ENCODE data around the gene PUM2.
A peak's percentile ranks its signal among the peaks of the same experiment; 100 is the strongest.
"Not testable (repeated sequence)": the region's sequence is repeated elsewhere in the genome, so short reads cannot be mapped to it uniquely, and the experiment has no call there.

PUM2 gene

DNA sequence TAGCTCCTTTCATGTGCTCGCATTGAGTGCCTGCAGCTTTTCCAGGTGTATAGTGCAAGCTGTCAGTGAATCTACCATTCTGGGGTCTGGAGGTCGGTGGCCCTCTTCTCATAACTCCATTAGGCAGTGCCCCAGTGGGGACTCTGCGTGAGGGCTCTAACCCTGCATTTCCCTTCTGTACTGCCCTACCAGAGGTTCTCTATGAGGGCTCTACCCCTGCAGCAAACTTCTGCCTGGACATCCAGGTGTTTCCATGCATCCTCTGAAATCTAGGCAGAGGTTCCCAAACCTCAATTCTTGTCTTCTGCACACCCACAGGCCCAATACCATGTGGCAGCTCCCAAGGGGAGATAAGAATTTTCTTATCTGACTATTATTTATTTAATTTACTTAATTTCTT, 17.3 kb upstream of the PUM2 start:
- DNase-seq = not testable (repeated sequence)

DNA sequence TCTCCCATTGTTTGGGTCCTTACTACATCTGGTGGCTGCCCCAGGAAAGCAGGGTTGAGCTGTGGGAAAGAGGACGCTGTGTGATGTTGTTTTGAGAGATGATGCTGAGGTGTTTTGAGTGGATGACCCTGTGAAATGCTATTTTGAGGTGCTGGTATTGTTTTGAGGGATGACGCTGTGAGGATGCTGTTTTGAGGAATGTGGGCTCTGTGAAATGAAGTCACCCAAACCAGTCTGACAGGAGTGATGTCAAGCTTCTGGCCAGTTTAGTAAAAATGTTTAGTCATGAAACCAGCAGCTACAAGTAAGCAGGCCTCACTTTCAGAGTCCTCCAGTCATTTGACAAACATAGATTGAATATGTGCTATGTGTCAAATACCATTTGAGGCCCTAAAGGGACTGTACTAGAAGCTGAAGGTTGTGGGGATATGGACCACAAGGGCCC, 16.1 kb upstream of the PUM2 start:
- DNase-seq = no peak

DNA sequence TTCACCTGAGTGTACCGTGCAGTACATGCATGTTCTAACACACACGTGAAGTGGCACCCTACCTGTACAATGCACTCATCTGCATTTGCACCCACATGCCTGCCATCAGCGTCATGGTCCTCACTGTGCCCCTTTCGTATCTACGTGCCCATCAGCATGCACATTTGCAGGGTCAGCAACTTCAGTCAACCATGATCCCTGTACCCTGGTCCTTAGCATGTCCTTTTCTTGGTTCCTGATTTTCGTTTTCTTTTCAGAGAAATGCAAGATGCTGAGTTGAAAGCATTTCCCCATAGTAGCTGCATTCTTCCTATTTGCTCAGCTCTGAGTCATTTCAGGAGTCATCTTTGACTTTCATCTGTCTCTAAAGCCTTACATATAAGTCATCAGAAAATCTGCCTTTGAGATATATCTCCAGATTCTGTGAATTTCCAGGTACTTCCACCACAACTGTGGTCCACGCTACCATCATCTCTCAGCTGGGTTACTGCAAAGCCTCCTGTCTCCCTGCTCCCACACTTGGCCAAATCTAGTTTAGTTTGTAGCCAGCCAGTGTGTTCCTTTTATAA, 14.7 kb upstream of the PUM2 start:
- DNase-seq = no peak

DNA sequence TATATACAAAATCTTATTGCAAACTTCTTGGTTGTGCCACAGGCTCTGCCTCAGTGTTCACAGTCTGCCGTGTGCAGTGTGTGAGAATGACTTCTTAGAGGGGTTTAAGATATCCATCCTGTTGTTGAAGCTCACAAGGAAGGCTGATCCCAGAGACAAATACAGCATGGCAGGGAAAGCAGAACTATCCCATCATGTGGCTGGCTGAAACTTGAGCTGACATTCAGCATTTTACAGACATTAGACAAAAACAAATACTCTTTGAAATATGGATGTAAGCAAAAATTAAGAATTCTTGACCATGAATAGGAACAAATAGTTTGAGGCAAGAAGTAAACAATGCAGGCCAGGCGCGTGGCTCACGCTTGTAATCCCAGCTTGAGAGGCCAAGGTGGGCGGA, 12.9 kb upstream of the PUM2 start:
- DNase-seq = no peak

DNA sequence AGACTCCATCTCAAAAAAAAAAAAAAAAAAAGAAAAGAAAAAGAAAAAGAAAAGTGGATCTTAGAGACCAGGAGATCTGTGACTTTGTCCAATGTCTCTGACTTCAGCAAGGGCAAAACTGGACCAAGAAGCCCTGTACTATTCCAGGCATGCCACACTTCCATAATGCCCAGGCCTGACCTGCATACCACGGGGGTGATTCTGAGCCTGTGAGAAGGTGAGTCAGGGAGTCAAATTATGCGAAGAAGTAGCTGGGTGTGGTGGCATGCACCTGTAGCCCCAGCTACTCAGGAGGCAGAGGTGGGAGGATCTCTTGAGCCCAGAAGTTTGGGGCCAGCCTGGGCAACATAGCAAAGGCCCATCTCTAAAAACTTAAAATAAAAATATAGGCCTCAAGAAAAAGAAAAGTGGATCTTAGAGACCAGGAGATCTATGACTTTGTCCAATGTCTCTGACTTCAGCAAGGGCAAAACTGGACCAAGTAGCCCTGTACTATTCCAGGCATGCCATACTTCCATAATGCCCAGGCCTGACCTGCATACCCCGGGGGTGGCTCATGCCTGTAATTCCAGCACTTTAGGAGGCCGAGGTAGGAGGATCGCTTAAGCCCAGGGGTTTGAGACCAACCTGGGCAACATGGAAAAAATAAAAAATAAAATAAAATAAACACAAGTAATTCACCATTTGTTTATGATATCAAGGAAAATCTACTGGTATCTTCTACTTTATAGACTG, 12.2 kb upstream of the PUM2 start:
- no peak for DNase-seq

DNA sequence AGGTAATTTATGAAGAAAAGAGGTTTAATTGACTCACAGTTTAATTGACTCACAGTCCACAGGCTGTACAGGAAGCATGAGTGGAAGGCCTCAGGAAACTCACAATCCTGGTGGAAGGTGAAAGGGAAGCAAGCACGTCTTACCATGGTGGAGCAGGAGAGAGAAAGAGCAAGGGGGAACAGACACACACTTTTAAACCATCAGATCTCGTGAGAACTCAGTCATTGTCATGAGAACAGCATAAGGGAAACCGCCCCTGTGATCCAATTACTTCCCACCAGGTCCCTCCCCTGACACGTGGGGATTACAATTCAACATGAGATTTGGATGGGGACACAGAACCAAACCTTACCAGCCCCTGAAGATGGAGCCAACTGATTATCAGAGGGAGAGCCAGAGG, 11.2 kb upstream of the PUM2 start:
- no peak for DNase-seq

DNA sequence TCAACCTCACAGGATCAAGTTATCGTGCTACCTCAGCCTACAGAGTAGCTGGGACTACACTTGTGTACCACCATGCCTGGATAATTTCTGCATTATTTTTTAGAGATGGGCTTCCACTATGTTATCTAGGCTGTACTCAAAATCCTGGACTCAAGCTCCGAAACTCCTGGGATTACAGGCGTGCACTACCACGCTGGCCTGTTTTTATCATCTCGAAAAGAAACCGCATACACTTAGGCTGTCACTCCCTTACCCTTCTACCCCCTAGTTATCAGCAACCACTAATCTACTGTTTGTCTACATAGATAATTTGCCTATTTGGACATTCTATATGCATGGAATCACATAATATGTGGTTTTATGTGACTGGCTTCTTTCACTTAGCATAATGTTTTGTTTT, 8.5 kb upstream of the PUM2 start:
- DNase-seq = no peak

DNA sequence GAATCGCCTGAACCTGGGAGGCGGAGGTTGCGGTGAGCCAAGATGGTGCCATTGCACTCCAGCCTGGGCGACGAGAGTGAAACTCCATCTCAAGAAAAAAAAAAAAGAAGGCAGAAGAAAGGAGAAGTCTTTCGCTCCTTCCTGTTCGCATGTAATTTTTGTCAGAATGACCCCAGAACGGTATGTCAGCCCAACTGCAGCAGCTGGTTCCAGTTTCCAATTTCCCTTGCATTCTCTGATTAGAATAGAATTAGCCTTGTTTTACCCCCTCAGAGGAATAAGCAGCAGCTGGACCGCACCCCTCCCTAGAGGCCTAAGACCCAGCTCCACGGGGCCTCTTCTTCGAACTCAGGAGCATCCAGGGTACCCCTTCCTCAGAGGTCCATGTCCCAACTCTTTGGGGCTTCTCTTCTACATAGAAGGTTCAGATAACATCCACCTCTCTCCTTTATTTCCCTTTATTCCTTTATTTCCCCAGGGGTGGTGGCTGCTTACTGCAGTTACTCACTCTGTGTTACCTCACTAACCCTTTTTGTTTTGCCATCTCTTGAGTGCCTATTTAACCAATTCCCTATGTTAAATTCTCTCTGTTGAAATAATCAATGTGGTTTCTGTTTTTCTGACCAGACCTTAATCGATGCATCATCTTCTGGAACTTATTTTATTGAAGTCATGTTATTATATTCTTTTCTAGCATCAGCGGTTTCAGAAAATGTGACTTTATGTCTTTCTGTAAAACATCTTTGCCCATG, 7.2 kb upstream of the PUM2 start:
- DNase-seq = no peak

DNA sequence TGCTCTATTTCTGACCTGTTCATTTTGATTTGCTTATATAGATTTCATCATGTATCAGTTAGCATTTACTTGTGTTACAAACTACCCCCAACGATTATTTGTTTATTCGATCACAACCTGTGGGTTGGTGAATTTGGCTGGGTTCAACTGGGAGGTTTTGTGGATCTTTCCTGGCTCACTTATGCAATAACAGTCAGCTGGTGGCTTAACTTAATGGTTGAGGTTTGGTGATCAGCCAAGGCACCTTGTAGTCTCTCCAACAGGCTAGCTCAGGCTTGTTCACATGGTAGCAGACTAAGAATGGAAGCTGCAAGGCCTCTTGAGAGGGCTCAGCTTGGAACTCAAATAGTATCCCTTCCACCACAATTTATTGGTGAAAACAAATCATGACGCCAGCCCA, 5.4 kb upstream of the PUM2 start:
- DNase-seq = peak; percentile 72

DNA sequence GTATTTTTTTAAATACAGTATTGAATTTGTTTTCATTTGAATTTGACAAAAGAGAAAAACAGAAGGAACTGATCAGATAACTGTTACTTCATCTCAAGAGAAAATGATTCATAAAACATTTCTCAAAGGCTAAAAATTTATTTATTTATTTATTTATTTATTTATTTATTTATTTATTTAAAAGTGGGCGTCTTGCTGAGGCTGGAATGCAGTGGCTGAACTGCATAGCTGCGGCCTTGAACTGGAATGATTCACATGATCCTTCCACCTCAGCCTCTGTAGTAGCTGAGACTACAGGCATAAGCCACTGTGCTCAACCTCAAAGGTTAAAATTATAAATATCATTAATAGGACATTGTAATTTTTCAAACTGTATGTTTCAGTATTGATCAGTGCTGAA, 4.5 kb upstream of the PUM2 start:
- DNase-seq = no peak

DNA sequence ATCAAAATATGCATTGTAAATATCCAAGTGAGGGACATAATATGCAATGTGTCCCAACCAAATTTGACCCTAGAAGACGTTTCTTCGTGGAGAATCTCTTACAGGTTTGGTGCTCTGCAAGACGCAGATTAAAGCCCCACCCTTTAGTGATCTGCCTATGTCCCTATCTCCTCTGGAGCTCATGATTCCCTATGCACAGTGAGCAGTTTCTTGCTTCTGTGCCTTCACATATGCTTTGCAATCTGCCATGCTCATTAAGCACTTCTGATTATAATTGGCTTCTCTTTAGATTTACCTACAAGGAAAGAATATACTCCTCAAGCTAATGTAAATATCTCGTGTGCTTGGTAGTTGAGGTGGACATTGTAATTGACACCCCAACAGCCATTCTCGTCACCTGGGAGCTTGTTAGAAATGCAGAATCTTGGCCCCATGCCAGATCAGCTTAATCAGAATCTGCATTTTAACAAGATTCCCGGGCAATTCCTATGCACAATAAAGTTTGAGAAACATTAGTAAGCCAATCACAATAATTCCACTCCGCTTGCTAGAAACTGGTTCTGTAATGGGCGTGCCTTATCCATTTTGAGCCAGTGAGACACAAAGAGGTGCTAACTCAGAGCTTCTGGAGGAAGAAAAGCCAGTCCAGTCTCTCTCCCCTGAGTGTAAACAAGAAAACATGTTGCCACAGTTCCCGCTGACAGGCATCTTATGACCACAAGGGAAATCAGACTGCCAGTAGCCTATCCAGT, 2.8 kb upstream of the PUM2 start:
- no peak for DNase-seq

DNA sequence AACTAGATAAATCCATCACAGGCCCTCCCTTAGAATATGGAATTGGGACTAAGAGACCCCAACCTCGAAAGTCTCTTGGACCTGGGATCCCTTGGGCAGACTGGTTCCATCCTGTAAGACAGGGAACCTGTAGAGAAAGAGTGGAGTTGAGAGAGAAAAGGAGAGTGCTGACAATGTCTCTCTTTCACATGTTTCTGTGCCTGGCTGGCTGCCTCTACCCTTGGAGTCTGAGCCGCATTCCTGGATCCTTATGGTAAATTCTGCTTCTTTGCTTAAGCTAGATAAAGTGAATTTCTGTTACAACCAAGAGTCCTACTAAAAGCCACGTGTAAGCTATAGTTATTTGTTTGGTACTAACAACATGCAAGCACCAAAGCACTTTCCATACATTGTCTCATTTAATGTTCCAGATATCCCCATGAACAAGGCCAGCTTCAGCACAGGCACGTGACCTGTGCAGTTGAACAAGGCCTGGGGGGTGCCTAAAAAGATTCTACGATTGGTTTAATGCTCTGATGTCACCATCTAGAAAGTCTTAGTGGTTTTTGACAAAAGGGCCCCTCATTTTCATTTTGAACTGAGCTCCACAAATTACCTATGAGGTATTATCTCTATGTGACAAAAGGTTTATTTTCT, 2.1 kb upstream of the PUM2 start:
- DNase-seq = no peak

DNA sequence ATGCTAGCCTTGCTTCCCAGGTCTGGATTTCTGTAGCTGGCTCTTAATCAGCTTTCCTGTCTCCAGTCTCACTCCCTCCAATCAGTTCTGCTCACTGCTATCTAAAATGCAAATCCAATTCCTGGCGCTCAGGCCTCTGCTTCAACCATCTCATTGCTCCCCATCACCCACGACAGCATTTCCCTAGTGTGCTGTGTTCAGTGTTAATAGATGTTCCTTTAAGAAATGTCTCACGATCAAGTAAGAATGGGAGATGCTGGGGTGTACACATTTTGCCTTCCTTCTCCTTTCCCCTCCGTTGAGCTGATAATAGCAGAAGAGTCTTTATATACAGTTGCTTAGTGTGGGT, 1.6 kb upstream of the PUM2 start:
- DNase-seq = no peak

DNA sequence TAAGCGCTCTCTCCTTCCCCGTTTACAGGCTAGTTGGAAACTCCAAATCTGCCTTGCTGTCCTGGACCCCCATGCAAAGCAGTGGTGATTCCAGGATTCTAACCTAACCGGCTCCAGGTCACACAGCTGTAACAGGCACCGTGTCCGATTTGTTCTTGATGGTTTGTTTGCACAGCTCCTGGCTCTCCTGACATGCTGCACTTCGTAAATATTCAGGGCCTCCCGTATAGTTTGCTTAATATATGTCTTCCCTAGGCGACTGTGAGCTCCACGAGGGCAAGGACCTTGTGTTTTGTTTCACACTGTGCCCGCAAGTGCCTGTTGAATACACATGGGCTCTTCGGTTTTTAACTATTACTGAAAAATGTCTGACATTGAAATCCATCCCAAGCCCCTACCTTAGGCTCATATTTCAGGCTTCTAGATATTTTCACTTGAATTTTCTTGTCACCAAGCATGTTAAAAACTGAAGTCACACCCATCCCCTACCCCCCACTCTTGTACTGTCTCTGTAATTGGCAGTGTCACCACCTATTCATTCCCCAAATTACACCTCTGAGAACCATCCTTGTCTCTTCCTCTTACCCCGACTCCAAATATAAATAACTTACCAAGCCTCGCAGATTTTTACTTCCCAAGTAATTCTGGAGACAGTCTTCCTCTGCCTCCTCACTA, 1.0 kb upstream of the PUM2 start:
- DNase-seq = no peak

DNA sequence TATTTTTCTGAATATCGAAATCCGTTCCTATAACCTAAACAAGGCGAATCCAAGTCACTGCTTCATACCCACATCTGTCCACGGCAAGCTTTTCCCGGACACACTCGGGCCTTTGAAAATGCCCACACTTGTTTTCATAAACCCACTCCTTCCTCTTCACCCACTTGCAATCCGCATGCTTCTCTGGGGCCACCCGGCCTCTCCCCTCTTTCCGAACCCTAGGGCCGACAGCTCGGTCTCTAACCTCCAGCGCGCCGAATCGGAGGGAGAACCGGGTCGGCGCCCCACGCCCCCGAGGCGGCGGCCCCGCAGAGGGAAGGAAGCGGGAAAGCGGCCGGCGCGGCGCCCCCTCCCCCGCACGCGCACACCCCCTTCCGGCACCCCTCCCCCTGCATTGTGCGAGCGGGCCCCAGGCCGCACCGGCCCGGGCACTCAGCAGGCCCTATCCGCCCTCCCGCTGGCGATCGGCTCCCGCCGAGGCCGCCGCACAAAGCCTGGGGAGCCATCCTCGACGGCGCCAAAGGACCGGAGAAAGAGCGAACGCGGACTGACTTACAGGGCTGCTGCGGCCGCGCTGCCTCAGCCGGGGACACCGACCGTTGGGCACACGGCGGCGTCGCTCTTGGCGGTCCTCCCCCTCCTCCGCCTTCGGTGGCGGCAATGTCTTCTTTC, 467 bp downstream of the PUM2 start:
- no peak for DNase-seq

DNA sequence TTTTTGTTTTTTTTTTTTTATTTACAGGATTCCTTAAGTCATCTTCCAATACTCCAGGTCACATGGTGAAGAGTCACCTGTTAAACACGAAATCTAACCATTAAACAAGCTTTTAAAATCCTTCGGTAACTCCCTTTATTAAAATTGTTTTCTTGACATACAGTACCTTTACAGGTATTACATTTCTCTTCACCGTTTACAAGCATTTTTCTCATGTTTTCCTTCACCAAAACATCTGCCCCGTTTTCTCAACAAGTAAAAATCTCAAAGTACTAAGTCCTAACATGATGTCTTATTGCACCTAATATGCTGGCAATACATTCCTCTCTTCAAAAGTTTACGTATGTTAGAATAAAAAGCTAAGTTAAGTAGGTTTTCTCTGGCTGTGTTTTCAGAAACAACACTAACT, 1.1 kb downstream of the PUM2 start:
- DNase-seq = no peak

DNA sequence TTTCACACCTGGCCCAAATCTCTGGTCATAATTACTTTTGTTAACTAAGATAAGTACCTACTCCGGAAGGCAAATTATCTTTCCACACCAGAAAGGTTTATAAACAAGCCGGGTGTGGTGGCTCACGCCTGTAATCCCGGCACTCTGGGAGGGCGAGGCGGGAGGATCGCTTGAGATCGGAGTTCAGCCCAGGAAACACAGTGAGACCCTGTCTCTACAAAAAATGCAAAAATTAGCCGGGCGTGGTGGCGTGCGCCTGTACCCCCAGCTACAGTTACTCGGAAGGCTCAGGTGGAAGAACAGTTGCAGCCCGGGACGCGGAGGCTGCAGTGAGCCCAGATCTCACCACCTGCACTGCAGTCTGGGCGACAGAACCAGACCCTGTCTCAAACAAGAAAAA, 2.1 kb downstream of the PUM2 start:
- no peak for DNase-seq

DNA sequence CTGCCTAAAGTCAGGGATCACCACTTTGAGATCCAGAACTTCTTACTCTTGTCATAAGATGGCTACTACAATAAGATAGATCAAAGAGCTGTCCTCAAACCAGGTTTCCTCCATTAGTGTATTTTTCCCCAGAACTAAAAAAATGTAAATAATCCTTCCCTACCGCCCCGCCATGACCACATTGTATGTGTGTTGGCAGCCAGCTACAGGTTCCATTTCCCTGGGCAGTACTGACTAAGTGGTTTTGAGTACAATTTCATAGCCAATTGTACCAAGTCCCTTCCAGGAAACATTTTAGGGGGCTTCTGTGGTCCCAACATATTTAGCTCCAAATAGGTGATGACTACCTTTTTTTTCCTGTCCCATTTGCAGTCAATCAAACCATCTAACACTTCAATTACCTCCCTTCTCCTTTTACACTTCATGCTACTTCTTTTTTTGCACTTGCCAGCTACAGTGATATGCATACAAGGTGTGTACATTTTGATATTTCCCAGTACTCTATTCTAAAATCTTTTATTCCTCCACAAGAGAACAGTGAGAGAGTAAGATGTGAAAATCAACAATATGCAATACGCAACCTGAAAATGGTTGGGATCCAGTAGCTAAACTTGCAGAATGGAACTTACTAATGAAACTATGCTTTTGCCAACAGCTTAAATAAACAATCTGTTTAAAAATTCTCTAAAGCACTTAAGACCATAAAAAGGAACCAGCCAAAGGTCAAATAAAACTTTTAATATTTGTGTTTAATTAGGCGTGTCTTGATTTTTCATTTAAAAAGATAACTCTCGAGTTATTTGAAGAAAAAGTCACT, 3.9 kb downstream of the PUM2 start:
- DNase-seq = no peak

DNA sequence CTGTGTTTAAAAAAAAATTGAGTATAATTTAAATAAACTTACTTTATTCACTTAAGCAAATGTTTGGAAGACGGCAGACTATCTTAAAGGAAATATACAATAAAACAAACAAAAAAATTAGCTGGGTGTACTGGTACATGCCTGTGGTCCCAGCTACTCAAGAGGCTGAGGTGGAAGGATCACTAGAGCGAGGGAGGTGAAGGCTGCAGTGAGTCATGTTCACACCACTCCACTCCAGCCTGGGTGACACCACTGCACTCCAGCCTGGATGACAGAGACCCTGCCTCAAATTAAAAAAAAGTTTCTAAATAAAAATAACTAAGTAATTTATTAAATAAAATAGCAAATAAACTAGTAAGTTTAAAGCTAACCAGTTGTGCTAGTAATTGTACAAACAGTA, 7.5 kb downstream of the PUM2 start:
- DNase-seq = no peak

DNA sequence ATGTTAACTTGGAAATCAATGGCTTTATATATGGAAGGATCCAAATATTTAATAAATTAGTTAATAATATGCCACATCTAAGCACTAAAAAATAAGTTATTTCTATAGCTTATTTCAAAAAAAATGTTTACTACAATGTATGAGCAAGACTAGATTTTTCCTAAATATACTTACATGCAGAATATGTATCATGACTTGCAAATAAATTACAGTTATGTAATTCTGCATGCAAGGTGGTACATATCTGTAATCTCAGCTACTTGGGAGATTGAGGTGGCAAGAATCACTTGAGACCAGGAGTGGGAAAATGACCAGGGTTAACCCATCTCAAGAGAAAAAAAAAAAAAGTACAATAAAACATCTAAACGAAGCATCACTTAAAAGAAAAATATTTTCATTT, 11.6 kb downstream of the PUM2 start:
- DNase-seq = no peak

DNA sequence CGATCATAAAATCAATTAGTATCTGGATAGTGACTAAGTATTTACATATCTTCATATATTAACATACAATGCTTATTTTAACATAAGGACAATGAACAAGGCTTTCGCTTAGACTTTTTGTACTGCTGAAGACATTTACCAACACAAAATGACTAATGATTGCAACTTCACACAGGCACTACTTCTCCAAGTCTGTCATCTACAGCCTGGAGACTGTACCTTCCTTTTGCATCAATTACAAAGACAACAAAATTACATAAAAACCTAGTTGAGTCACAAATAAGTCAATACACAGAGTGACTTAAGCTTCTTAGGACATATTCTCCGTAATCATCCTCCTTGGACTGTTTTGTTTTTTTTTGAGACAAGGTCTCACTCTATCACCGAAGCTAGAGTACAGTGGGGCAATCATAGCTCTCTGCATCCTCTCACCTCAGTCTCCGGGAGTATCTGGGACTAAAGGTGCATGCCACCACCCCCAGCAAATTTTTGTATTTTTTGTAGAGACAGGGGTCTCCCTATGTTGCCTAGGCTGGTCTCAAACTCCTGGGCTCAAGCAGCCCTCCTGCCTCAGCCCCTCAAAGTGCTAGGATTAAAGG, 15.9 kb downstream of the PUM2 start:
- no peak for DNase-seq
